Stimulated activated CD4-positive, alpha-beta T cell treated with anti-CD3 and anti-CD28 coated beads, Interleukin-1b, Interleukin-23, amount 100 ng/mL, for 1 hour (primary cell): ENCODE data around the gene ABHD12.
"Not testable (repeated sequence)": the region's sequence is repeated elsewhere in the genome, so short reads cannot be mapped to it uniquely, and the experiment has no call there.

Source experiments
- DNase-seq, 2 donors: peaks; one replicate each; pipeline ENCODE4 v3.0.0-alpha.2; 2020; ENCODE audit warnings: low read depth in 2 of 2

The ABHD12 gene

GRCh38 chr20:25390538-25391528, at the start of gene ABHD12:
Gene ABHD12, minus strand, starts transcription at chr20:25390835. Its CDS starts 132 bp downstream, at chr20:25390703.
- DNase-seq: peak; percentile 84

- DNase-seq: no peak
These were observed 48.7 kb upstream of the ABHD12 start for GRCh38 chr20:25439328-25439727.

GRCh38 chr20:25437153-25437581, 46.5 kb upstream of the ABHD12 start:
- no peak for DNase-seq

GRCh38 chr20:25424536-25424935, 33.9 kb upstream of the ABHD12 start:
- no peak for DNase-seq

GRCh38 chr20:25422032-25422431, 31.4 kb upstream of the ABHD12 start:
- no peak for DNase-seq

- no peak for DNase-seq
These were observed 30.5 kb upstream of the ABHD12 start for GRCh38 chr20:25421102-25421501.

- no peak for DNase-seq
These were observed 28.1 kb upstream of the ABHD12 start for GRCh38 chr20:25418776-25419175.

- no peak for DNase-seq
These were observed 18.3 kb upstream of the ABHD12 start for GRCh38 chr20:25408890-25409289.

- DNase-seq: no peak
These were observed 17.5 kb upstream of the ABHD12 start for GRCh38 chr20:25408170-25408547.

- DNase-seq: peak; percentile 21 to 61
These were observed 16.9 kb upstream of the ABHD12 start, which contains the start of gene GINS1 for GRCh38 chr20:25407311-25408169. Gene GINS1, plus strand, starts transcription at chr20:25407673. Its CDS starts 148 bp downstream, at chr20:25407821.

GRCh38 chr20:25402583-25402982, 11.9 kb upstream of the ABHD12 start:
- no peak for DNase-seq

GRCh38 chr20:25400291-25400732, 9.7 kb upstream of the ABHD12 start:
- not testable (repeated sequence) for DNase-seq

GRCh38 chr20:25399037-25399430, 8.4 kb upstream of the ABHD12 start:
- DNase-seq: no peak

- no peak for DNase-seq
These were observed 7.9 kb upstream of the ABHD12 start for GRCh38 chr20:25398376-25399036.

GRCh38 chr20:25397821-25398220, 7.2 kb upstream of the ABHD12 start:
- DNase-seq: no peak

GRCh38 chr20:25397096-25397495, 6.5 kb upstream of the ABHD12 start:
- no peak for DNase-seq

- DNase-seq: no peak
These were observed 4.4 kb upstream of the ABHD12 start for GRCh38 chr20:25394996-25395395.

- DNase-seq: no peak
These were observed 3.6 kb upstream of the ABHD12 start for GRCh38 chr20:25394276-25394675.

GRCh38 chr20:25389858-25390537, 637 bp downstream of the ABHD12 start:
- DNase-seq: peak in 1 of 2 donors; percentile 4

GRCh38 chr20:25389401-25389857, 1.2 kb downstream of the ABHD12 start:
- no peak for DNase-seq
